Left lung (tissue), 10 donors: ENCODE data around the gene ERRFI1. TPM values are rescaled to one million over a fixed set of nuclear protein-coding genes. Genes with fewer than 3 reads are reported as not detected.

Experiments
- ATAC-seq: fragments of 200-7000 bp; cut with Tn5 transposase; one replicate; pipeline ENCODE4 v1.9.1; 2020; ENCODE audit warnings: moderate library complexity
- DNase-seq, 4 donors: peaks; one replicate each; pipeline ENCODE4 v3.0.0-alpha.2; 2013 to 2020
- H3K27ac ChIP-seq, 2 donors: fragments of 200-600 bp; sonication (generic) in 1 of 2; one replicate each; pipeline versions ENCODE4 v1.5.0 to v1.8.0; 2020 to 2021
- H3K27me3 ChIP-seq, 2 donors: fragments of 200-600 bp; sonication (generic) in 1 of 2; one replicate each; pipeline versions ENCODE4 v1.5.0 to v1.8.0; 2020 to 2021
- H3K36me3 ChIP-seq, 2 donors: fragments of 200-600 bp; sonication (generic) in 1 of 2; one replicate each; pipeline versions ENCODE4 v1.5.0 to v1.8.0; 2020 to 2021
- H3K4me1 ChIP-seq, 2 donors: fragments of 200-600 bp; one replicate each; pipeline ENCODE4 v1.8.0; 2021
- H3K4me3 ChIP-seq, 2 donors: fragments of 200-600 bp; sonication (generic) in 1 of 2; one replicate each; pipeline versions ENCODE4 v1.5.0 to v1.8.0; 2020 to 2021; ENCODE audit warnings: mild to moderate bottlenecking in 1 of 2
- H3K9me3 ChIP-seq, 2 donors: fragments of 200-600 bp; sonication (generic) in 1 of 2; one replicate each; pipeline versions ENCODE4 v1.5.0 to v1.8.0; 2020 to 2021
- CTCF ChIP-seq, 2 donors: fragments of 200-600 bp; sonication (generic) in 1 of 2; IDR thresholded peaks; one replicate each; pipeline versions ENCODE4 v1.5.0 to v1.8.0; 2021; ENCODE audit warnings: antibody characterized with exemption in 2 of 2
- intact Hi-C, 2 donors: fragments of 100-400 bp; cut with DNase I; formaldehyde crosslinking; loops; one replicate each; pipeline versions ENCODE4 v1.11.2 to v1.14.2; 2022
- polyA plus RNA-seq, 6 donors: library from polyadenylated mRNA; unstranded; fragments of 120-200 nt; gene quantifications; one replicate each; pipeline ENCODE4 v1.2.1, GENCODE V29; 2013; ENCODE audit not compliant: insufficient read length in 6 of 6
- total RNA-seq, 2 donors: library from RNA; stranded (reverse); fragmentation: NEBNext Ultra II Directional; extraction: Animal tissue kit (Norgen Biotek cat#: 25700); gene quantifications; one replicate each; pipeline ENCODE4 v1.2.1, GENCODE V29; 2021
- donor health status: DM: no; HTN: yes; CAD: no.
- donor health status: DM: no; HTN: no; CAD: no.

The ERRFI1 gene
- total and polyA plus RNA-seq, 8 donors = 60.8 to 88.8 (median 75.8) TPM

GRCh38 chr1:8046391-8046790, 20.3 kb upstream of the ERRFI1 start:
- Histone ChIP-seq H3K27me3 (no peaks in the 10 kb centered on the region), H3K4me3 (no peak overlapping the region), H3K27ac (no peak overlapping the region), H3K9me3 (no peaks in the 10 kb centered on the region), H3K4me1 (peaks cover 0 to 23% of the 10 kb centered on the region in 2 donors), H3K36me3 (no peaks in the 10 kb centered on the region)
- no peak for DNase-seq
- no peak for TF ChIP-seq CTCF (IDR thresholded peaks at IDR 0.05)
- ATAC-seq = no peak
- intact Hi-C loops = no loop called here

- TF ChIP-seq CTCF (IDR thresholded peaks at IDR 0.05) = no peak
- Histone ChIP-seq H3K27ac (no peak overlapping the region), H3K36me3 (no peaks in the 10 kb centered on the region), H3K4me1 (peaks cover 0 to 28% of the 10 kb centered on the region in 2 donors), H3K9me3 (no peaks in the 10 kb centered on the region), H3K4me3 (no peak overlapping the region), H3K27me3 (no peaks in the 10 kb centered on the region)
- intact Hi-C loops = no loop called here
- DNase-seq (no peak), ATAC-seq (no peak)
These were observed 17.5 kb upstream of the ERRFI1 start for GRCh38 chr1:8043621-8044020.

DNA sequence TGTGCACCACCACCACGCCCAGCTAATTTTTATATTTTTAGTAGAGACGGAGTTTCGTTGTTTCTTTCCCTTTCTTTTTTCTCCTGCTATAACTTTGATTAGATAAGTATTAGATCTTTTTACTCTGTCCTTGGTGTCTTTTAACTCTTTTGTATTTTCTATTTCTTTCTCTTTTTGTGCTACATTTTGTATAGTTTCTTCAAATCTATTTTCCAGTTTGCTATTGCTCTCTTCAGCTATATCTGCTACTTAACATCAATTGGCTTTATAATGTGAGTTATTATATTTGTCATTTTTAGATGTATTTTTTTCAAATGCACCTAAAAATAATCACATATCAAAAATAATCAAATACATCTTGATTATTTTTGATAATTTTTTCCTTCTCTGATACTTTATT, 16.0 kb upstream of the ERRFI1 start:
- Histone ChIP-seq H3K27ac (no peak overlapping the region), H3K36me3 (no peaks in the 10 kb centered on the region), H3K4me1 (peaks cover 0 to 13% of the 10 kb centered on the region in 2 donors), H3K4me3 (no peak overlapping the region), H3K9me3 (no peaks in the 10 kb centered on the region), H3K27me3 (no peaks in the 10 kb centered on the region)
- intact Hi-C loops = no loop called here
- no peak for ATAC-seq
- DNase-seq = no peak
- TF ChIP-seq CTCF (IDR thresholded peaks at IDR 0.05) = no peak

DNA sequence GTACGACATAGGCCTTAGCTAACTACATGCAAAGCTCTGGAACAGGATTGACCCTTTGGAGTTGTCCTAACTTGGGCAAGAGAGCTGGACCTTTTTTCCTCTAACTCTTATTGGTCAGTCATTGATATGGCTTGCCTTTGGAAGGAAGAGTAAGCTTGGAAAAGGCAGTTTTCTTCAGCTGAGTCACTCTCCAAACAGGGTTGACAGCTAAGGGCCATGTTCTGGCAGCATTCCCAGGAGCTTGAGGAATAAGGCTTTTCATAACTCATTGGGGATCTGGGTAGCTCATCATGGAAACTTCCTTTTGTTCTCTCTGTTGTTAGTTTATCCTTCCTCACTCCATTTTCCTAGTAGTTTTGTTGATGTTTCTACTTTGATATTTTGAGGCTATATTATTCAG, 14.5 kb upstream of the ERRFI1 start:
- DNase-seq (peak in 1 of 4 donors; percentile 85), ATAC-seq (peak; percentile 92)
- no peaks in the 10 kb centered on the region for H3K9me3 ChIP-seq
- intact Hi-C loops = no loop called here
- no peak for TF ChIP-seq CTCF (IDR thresholded peaks at IDR 0.05)
- H3K36me3 ChIP-seq = no peaks in the 10 kb centered on the region
- H3K27me3 ChIP-seq = no peaks in the 10 kb centered on the region
- no peak overlapping the region for H3K4me3 ChIP-seq
- H3K4me1 ChIP-seq = peaks cover 0 to 5% of the 10 kb centered on the region in 2 donors
- H3K27ac ChIP-seq = peak overlapping the region; percentile 20 to 25

DNA sequence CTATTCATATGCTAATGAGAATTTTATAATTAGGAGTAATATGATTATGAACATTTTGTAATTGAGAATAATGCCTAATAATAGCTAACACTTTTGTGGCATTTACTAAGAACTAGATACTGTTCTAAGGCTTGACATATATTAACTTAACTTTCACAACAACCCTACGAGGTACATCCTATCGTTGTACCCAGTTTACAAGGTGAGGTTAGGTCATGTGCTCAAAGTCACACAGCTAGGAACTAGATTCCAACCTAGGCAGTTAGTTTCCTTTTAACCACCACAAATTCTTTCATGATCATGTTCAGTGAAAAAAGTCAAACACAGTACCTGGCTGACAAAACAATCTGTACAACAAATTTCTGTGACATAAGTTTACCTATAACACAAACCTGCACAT, 13.0 kb upstream of the ERRFI1 start:
- no peak for TF ChIP-seq CTCF (IDR thresholded peaks at IDR 0.05)
- intact Hi-C loops = no loop called here
- no peaks in the 10 kb centered on the region for H3K36me3 ChIP-seq
- H3K4me3 ChIP-seq = no peak overlapping the region
- no peaks in the 10 kb centered on the region for H3K27me3 ChIP-seq
- DNase-seq (no peak), ATAC-seq (no peak)
- no peaks in the 10 kb centered on the region for H3K9me3 ChIP-seq
- H3K4me1 ChIP-seq = peaks cover 0 to 5% of the 10 kb centered on the region in 2 donors
- H3K27ac ChIP-seq = no peak overlapping the region
